Measurements from ENCODE around the gene TMEM200A. TPM values are rescaled to one million over a fixed set of nuclear protein-coding genes. Genes with fewer than 3 reads are reported as not detected.

Gene TMEM200A
- polyA plus RNA-seq, 3 donors: 26.4 to 29.2 (median 28.3) TPM

DNA sequence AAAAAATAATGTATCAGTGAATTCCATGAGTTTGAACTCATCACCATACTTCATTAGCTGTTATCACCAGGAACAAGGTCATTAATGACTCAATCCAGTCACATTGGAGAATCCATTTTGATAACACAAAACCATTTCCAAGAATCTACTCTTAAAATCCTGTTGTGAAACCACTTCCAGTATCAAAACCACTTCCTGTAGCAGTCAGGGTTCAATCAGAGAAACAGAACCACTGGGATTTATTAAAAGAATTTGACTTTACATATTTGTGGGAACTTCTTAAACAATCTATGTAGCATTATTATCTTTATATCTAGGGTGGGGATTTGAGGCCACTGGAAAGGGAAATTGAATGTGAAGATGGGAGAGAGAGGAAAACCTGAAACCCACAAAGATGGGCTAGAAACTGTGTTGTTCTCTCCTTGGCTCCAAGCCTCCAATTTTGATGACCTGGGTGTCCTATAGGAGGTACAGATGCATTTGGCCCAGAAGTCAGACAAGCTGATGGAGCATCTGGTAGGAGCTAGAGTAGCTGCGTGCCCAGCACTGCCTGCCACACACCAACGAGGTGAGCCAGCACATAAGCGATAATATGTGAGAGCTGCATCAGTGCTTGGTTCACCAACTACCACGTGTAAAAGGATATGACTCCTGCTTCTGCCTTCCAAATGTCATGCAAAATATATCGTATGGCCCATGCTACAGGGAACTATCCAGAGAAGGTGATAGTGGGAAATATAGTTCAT lies 117.0 kb downstream of the TMEM200A start:
- DNase-seq (ENCODE audit: low read depth in 3 of 3, low spot score in 2 of 3): no peak

DNA sequence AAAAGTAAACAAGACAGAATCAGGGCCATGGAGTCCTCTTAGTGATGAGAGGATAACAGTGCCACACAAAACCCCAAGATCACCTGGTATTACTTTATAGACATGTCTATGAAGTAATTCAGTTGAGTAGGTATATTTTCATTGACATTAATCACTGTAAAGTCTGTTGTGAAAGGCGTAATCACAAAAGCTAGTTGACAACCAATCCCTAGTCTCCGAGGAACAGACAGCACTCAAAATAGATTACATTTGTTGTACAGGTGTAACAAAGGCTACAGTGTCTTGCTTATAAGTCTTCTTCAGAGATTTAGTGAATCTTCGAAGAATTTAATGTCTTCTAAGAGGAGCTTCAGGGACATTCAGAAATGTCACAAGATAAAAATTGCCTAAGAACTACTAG lies 120.1 kb downstream of the TMEM200A start:
- DNase-seq (ENCODE audit: low read depth in 3 of 3, low spot score in 2 of 3): no peak

DNA sequence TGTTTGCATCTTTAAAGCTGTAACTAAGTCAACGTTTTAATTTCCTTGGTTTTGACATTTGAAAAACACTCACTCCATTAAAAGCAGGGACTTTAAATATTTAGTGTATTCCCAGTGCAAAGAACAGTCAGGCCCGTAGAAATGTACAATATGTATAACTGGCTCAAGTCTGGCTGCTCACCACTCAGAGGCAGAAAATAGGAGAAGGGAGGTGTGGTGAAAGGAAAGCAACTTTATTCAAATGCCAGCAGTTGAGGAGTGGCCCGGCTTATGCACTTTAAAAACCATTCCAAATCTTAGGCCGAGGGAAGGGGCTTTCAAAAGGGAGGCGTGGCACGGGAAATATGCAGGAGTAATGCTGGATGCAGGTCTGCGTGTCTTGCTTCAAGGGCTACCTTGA lies 120.6 kb downstream of the TMEM200A start:
- no peak for DNase-seq (ENCODE audit: low read depth in 3 of 3, low spot score in 2 of 3)

DNA sequence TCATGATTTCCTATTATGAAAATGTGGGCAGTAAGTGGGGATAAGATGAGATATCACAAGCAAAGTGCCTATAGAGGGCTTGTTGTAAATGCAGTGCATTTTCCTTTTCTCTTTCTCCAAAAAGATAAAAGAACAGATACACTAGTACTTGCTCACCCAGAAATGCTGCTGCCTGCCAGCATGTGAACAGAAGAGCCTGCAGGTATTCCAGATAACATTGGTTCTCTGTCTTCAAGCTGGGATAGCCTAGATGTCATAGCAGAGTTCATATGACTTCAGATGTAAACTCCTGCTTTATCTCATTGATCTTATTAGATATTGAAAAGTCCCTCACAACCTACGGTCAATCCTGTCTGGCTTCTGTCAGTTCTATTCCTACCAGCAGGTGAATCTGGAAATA lies 123.7 kb downstream of the TMEM200A start:
- no peak for DNase-seq (ENCODE audit: low read depth in 3 of 3, low spot score in 2 of 3)

Other genes with a start within 250 kb of the TMEM200A start
- under 1 TPM; 0.78 to 0.97 (median 0.96) TPM for gene SAMD3, start 143.1 kb upstream of the TMEM200A start, polyA plus RNA-seq (ENCODE audit: insufficient read length in 3 of 3)

Data from right renal cortex interstitium (tissue), 3 donors.